Activated CD4-positive, alpha-beta T cell treated with anti-CD3 and anti-CD28 coated beads, Interleukin-2, Interleukin-6, amounts not matched to agents 100 ng/mL and 50 ng/mL, durations not matched to agents 16 hours and 8 hours (primary cell): ENCODE results near the gene LRIG2.
"Not testable (repeated sequence)": the region's sequence is repeated elsewhere in the genome, so short reads cannot be mapped to it uniquely, and the experiment has no call there.

Experiments
- DNase-seq: peaks from one replicate; pipeline ENCODE4 v3.0.0-alpha.2; 2020

LRIG2 gene

DNA sequence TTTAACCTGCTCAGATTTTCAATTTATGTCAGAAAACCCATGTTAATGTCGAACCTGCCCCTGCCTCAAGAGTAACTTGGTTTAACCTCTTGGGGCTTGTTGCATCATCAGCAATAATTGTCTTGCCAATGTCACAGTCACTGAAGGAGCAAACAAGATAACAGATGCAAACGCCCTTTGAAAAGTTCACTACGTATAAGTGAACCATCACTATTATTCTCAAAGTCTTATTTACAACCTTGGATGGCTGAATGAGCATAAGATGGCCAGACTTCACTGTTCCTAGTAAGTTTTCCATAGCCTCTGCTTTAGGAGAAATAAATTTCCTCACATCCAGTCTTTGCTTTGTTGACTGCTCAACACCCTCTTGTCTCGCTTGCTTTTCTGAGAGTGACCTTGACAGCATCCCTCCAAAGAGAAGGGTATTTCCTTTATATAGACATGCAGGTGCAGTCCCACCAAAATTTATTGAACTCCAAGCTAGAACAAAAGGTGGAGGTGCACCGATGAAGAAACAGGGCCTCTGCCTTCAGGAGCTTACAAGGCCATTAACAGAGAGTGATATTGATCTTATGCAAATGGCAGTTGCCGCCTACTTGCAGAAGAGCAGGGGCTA lies 749 bp upstream of the LRIG2 start:
- DNase-seq, result no peak

GRCh38 chr1:113073479-113073950 lies 517 bp downstream of the LRIG2 start:
- DNase-seq, result no peak

- DNase-seq, result peak; percentile 8
Measured at GRCh38 chr1:113074237-113074636, 1.2 kb downstream of the LRIG2 start.

DNA sequence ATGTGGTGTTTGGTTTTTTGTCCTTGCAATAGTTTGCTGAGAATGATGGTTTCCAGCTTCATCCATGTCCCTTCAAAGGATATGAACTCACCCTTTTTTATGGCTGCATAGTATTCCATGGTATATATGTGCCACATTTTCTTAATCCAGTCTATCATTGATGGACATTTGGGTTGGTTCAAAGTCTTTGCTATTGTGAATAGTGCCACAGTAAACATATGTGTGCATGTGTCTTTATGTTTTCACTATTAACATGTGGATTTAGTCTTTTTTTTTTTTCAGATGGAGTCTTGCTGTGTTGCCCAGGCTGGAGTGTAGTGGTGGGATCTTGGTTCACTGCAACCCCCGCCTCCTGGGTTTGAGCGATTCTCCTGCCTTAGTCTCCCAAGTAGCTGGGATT lies 5.0 kb downstream of the LRIG2 start:
- DNase-seq, result not testable (repeated sequence)

DNA sequence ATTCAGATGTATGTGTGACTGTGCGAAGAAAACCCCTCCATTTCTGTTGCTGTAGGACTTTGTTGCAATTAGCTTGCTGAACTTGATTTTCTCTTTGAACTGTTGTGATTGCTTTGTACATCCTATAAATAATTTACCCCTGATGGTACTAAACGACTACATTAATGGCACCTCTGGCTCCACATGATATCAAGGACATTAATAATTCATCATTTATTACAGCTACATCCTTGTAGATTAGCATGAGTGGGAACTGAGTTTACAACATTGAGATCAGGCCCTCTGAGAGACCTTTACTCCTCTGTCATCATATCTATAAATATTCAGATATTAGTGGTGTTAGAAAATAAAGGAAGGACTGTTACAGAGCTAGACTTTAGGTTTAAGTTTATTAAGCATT lies 13.5 kb downstream of the LRIG2 start:
- no peak for DNase-seq

DNA sequence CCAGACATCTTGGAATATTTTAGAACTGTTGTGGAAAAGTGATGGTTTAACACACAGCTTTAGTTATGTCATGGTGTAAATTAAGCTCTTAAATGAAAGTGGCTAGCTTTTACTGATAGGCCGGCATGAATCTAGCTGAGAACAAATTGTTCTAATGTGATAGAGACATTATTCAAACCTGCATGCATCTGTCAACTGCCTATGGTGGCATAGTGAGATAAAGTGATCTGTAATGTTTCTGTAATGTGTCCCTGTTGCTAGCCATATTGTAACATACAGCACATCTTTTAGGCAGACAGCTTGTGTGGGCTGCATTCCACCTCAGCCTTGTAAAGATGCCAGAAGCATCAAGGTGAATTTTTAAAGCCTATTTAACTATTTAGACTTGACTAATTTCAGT lies 16.0 kb downstream of the LRIG2 start:
- DNase-seq, result no peak

DNA sequence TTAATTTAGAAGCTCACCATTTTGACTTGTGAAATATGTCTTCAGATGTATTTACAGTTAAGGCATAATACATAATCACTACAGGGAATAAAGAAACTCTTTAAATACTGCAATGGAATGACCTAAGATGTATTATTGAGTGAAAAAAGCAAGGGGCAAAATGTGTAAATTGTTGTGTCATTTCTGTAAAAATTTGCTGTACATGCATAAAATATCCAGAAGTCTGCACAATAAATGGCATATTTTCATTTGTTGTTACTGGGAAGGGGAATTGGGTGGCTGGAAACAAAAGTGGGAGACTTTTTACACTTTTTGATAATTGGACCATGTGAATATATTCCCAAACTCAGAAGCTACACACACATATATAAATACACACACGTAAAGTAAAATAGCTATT lies 17.1 kb downstream of the LRIG2 start:
- no peak for DNase-seq

DNA sequence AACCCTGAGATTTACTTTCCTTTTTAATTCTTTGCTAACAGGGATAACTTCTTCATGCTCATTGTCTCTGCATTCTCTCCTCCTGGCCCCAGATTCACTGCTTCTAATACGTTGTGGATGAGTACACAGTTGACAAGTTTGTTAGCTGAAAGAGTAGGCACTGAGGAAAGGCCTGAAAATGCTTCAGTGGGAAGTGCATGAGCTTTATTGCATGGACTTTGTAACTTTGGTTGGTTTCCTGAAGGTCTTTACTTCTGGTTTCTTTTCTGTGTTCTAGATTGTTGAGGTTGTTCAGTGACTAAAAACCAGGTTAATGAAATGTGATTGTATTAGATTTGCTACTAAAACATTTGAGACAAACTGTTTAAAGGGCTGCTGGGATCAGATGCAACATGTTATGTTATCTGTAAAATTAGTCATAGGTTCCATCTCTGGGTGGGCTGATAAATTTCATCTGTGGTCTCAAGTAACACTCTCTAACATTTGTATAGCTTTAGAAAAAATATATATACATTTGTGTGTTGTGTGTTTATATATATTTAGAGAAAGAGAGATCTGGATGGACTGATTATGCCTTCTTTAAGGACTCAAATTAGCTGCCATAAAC lies 19.1 kb downstream of the LRIG2 start:
- DNase-seq, result no peak

GRCh38 chr1:113094506-113094905 lies 21.5 kb downstream of the LRIG2 start:
- DNase-seq, result no peak

DNA sequence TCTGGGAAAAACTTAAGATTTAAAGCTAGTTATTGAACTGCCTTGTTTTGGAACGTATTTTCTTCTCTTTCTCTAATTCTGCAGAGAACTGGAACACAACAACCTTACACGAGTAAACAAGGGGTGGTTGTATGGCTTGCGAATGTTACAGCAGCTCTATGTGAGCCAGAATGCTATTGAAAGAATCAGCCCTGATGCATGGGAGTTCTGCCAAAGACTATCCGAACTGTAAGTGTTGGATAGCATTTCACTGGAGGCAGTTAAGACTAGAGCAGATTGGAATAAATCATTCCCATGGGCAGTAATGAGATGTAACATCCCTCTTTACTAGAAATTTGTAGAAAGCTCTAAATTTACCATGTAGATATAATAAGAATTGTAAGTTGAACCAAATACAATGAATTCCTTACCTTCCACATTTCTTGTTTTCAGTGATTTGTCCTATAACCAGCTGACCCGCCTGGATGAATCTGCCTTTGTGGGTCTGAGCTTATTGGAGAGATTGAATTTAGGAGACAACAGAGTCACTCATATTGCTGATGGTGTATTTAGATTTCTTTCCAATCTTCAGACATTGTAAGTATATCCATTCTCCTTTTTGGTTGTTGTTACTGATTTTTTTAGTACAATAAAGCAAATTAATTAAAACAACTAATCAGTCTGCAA lies 22.9 kb downstream of the LRIG2 start:
- no peak for DNase-seq

DNA sequence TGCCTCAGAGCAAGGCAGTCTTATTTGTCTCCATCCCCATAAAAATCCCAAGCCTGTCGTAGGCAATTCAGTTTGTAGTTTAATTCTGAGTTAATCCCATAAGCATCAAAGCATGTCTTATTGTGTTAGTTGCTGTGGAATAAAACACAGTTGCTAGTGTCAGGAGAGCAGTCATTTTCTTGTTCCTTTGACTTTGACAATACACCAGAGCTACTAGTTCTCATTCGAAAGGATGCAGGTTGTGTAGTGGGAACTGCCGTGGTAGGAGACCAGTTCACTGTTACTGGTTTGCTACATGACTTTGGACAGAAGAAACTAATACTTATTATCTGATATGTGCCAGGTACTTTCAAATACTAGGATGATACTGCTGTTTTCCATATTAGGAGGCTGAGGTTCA lies 23.5 kb downstream of the LRIG2 start:
- no peak for DNase-seq

- no peak for DNase-seq
Measured at GRCh38 chr1:113101588-113101987, 28.6 kb downstream of the LRIG2 start.

GRCh38 chr1:113103048-113103447 lies 30.1 kb downstream of the LRIG2 start:
- no peak for DNase-seq

DNA sequence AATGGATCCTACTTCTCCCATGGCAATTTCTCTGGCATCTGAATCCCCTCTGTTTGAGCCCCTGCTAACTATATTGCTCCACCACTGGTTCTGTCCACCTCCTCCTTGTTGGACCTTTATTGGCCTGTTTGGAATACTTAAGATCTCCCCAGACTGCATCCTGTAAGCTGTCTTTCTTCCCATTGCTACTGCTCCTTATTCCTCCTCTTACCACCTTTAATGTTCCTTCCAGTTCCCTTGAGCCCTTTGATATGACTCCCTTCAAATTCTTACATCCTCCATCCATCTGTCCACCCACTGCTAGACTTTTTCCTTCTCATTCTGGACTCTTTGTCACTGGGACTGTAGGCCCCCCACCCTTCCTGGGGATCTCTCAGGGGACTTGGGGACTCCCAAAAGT lies 31.0 kb downstream of the LRIG2 start:
- no peak for DNase-seq

- DNase-seq, result no peak
Measured at GRCh38 chr1:113106910-113107309, 33.9 kb downstream of the LRIG2 start.

- DNase-seq, result no peak
Measured at GRCh38 chr1:113109908-113110554, 37.0 kb downstream of the LRIG2 start.

DNA sequence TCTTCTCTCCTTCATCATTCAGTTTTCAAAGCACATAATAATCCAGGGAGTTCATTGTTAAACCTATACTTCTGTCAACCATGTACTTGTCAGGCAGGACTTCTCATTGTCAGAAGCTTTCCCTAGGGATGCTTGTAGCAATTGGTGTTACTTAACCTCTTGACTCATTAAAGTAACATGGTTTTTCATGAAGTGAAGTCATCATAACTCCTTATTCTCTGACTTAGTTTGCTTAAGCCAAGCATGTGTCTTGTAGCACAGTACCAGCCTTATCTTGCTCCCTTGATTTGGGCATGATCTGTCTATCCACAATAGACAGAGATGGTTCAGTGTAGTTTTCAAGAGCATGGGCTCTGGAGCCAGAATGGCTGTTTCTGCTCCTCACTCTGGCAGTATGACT lies 45.3 kb downstream of the LRIG2 start:
- no peak for DNase-seq

- DNase-seq, result no peak
Measured at GRCh38 chr1:113123737-113124136, 50.7 kb downstream of the LRIG2 start.

GRCh38 chr1:113124366-113124765 lies 51.4 kb downstream of the LRIG2 start:
- DNase-seq, result no peak

DNA sequence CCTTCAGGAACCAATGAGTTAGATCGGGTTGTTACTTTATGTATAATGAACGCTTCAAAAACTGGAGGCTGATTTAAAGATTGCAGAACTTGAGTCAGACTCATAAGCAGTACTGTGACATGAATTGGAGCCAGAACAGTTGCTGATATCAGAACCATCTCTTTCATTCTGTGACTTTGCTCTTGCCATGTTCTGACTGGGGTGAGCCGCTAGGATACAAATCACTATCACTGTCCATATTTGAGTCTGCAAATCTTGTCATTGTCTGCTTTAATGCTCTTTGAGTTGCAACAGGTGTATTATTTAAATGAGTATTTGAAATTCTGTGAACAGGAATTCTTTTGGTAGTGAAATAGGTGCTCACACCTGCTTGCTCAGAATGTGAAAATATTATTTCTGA lies 52.5 kb downstream of the LRIG2 start:
- DNase-seq, result peak; percentile 53

DNA sequence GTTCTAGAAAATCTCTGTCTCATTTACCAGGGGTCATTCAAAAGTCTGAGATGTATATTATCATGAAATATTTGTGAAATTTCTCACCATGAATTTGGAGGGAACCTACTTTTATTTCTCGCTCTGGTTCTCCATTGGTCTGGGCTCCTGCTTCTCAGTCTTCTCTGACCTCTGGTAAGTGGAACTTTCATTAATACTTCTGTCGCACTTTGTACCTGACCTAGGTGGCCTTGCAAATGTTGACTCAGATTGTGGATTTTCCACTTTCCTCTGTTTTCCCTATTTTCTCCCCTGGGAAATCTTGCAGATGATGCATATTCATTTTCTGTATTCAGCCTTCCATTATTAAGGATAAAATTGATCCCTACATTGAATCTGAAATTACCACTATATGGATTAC lies 53.2 kb downstream of the LRIG2 start:
- DNase-seq, result no peak

- peak; percentile 45 for DNase-seq
Measured at GRCh38 chr1:113128116-113128515, 55.1 kb downstream of the LRIG2 start.

- no peak for DNase-seq
Measured at GRCh38 chr1:113129529-113130185, 56.7 kb downstream of the LRIG2 start.
